Measurements from ENCODE around the gene DPH6. TPM values are rescaled to one million over a fixed set of nuclear protein-coding genes. Genes with fewer than 3 reads are reported as not detected.

DPH6 gene
- total and polyA plus RNA-seq, 12 donors, result 6.1 to 25.8 (median 22.9) TPM

- WGBS, 2 donors, result 94 to 95% methylated on average over 2 of the region's 2 CpGs
- no peaks in the 10 kb centered on the region for H3K4me1 ChIP-seq
- no peaks in the 10 kb centered on the region for H3K27me3 ChIP-seq
- no peak for TF ChIP-seq CTCF (IDR thresholded peaks at IDR 0.05)
- H3K27ac ChIP-seq, result no peak overlapping the region
- no peak overlapping the region for H3K4me3 ChIP-seq
- ATAC-seq, result no peak
- intact Hi-C loops (cut with DNase I), result no loop called here
- H3K36me3 ChIP-seq, result peaks cover 0 to 21% (median 4%) of the 10 kb centered on the region in 9 donors
- peaks cover 0 to 28% (median 4%) of the 10 kb centered on the region in 11 donors for H3K9me3 ChIP-seq
- no peak for DNase-seq
These were observed 60.6 kb downstream of the DPH6 start for GRCh38 chr15:35485411-35485810.

GRCh38 chr15:35484231-35484945 lies 61.6 kb downstream of the DPH6 start:
- peaks cover 0 to 28% (median 4%) of the 10 kb centered on the region in 11 donors for H3K9me3 ChIP-seq
- DNase-seq (no peak), ATAC-seq (no peak)
- intact Hi-C loops (cut with DNase I), result no loop called here
- H3K4me1 ChIP-seq, result peaks cover 0 to 4% (median 0%) of the 10 kb centered on the region in 9 donors
- no peak for TF ChIP-seq CTCF (IDR thresholded peaks at IDR 0.05)
- no peaks in the 10 kb centered on the region for H3K27me3 ChIP-seq
- H3K36me3 ChIP-seq, result peaks cover 0 to 21% (median 0%) of the 10 kb centered on the region in 9 donors
- H3K4me3 ChIP-seq, result no peak overlapping the region
- no peak overlapping the region for H3K27ac ChIP-seq
- 84 to 86% methylated on average over 5 of the region's 5 CpGs for WGBS, 2 donors

GRCh38 chr15:35481992-35482391 lies 64.0 kb downstream of the DPH6 start:
- DNase-seq (no peak), ATAC-seq (no peak)
- Histone ChIP-seq H3K27me3 (no peaks in the 10 kb centered on the region), H3K27ac (no peak overlapping the region), H3K36me3 (peaks cover 0 to 7% (median 0%) of the 10 kb centered on the region in 9 donors), H3K4me3 (no peak overlapping the region), H3K4me1 (peaks cover 0 to 15% (median 0%) of the 10 kb centered on the region in 9 donors), H3K9me3 (peaks cover 0 to 11% (median 0%) of the 10 kb centered on the region in 11 donors)
- no peak for TF ChIP-seq CTCF (IDR thresholded peaks at IDR 0.05)
- intact Hi-C loops (cut with DNase I), result no loop called here
- WGBS, 2 donors, result 72 to 76% methylated on average over 2 of the region's 2 CpGs

- ATAC-seq, result no peak
- intact Hi-C loops (cut with DNase I), result no loop called here
- peaks cover 0 to 4% (median 0%) of the 10 kb centered on the region in 9 donors for H3K36me3 ChIP-seq
- peaks cover 0 to 15% (median 0%) of the 10 kb centered on the region in 9 donors for H3K4me1 ChIP-seq
- DNase-seq, result no peak
- 95 to 97% methylated on average over 1 of the region's 1 CpG for WGBS, 2 donors
- no peaks in the 10 kb centered on the region for H3K27me3 ChIP-seq
- H3K4me3 ChIP-seq, result no peak overlapping the region
- TF ChIP-seq CTCF (IDR thresholded peaks at IDR 0.05), result no peak
- peaks cover 0 to 6% (median 0%) of the 10 kb centered on the region in 11 donors for H3K9me3 ChIP-seq
- no peak overlapping the region for H3K27ac ChIP-seq
These were observed 64.9 kb downstream of the DPH6 start for GRCh38 chr15:35481064-35481463.
